SKM-1 (cell line): ENCODE results near the gene SCN9A.
"Not testable (repeated sequence)": the region's sequence is repeated elsewhere in the genome, so short reads cannot be mapped to it uniquely, and the experiment has no call there.

ENCODE experiments used
- DNase-seq: peaks from one replicate; lab custom pipeline; 2025; ENCODE audit not compliant: unreplicated experiment; lab: John Stamatoyannopoulos, UW

SCN9A gene

DNA sequence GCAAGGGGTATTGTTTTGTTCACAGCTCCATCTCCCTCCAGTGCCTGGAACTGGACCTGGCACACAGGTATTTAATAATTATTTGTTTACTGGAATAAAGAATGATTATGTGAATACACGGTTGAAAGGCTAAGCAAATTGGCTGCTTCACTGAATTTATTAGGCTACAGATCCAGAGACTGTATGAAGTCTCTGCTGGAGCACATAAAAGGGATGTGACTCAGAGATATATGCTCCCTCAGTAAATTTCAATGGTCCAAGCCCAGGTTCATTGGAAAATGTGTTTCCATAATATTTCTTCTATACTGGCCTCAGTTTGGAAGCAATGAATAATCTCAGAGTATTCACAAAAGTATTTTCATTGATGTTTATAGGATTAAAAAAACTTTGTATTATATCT is 126.4 kb downstream of the SCN9A start:
- no peak for DNase-seq

DNA sequence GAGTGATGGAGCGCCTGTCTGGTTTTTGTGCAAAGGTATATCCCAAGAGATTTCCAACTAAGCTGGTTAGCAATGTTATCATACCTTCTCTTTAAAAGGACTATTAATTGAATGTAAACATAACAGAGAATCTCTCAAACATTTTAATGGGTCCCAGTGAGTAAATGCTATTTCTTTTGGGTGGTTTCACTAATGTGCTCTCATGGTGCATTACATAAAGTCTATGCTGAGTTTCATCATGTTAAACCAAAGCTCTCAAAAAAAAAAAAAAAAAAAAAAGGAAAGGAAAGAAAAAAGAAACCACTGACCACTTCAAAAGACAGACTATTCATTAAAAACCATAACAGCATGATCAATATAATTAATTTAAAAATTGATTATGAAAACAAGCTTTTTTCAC is 128.8 kb downstream of the SCN9A start:
- no peak for DNase-seq

DNA sequence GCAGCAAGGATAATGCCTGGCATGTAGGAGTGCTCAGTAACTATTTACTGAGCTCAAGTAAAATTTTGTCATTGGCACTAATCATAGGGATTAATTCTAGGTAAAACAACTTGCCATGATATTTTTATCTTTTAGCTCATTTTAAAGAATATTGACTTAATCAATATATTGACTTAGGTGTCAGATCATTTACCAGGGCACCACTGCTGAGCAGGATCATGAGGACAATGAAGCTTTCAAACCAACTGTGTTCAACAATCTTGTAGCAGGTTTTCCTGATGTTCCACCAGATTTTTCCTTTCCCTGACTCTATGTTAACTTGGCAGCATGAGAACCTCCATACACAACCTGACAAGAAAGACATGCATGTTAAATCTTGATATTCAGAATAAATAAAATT is 133.4 kb downstream of the SCN9A start:
- DNase-seq, result no peak

DNA sequence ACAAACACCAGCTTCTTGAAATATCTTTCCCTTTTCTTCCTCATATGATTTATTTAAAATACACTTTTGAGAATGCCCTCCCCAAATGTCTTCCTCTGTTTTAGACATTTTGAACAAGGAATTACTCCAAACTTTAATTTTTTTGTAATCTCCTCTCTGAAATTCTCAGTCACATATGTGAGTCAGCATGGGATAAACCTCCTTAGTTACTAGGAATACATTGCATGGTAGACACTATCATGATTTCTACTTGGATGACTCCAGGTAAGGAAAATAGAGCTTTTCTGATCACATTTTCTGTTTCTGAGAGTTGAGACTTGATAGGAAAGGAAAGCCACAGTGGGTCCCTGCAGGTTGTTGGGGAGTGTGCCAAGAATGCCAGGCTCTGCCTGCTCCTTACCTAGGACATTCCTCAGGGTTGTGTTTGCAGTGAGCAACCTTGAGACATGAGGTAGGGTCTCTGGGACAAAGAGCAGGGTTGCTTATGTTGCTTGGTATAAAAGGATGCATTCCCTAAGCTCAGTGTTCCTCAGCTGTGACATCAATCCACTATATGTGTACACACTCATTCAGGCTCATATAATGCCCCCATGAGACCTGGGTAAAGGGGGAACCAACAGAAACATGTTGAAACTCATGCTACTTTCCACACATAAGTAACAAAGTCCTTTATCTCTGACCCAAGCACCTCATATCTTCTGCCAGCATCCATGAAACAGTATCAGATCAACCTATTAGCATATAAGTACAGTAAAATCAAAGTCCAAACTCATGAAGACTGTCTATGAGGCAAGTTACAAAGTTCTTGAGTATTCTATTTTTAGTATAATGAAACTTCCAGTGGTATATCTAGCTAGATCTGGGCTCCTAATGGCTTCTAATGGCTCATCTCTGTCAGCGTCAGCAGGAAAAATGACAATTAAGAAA is 135.1 kb downstream of the SCN9A start:
- DNase-seq, result no peak

DNA sequence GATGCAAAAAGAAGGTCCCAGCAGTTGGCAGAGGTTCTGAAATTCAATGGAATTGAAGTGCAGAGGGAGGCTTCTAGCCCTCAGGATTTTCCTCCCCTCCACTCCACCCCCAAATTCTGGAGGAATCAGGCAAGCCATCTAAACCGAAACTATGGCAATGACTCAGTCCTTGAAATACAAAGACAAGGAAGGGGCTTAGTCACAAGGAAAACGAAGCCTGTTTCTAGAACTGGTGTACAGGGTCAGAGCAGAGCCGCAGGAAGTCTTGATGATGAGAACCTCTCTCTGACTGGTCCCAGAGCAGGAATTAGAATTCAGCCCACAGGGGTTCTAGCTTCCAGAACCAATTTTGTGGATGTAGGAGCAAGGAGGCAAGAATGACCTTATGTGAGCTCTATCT is 136.2 kb downstream of the SCN9A start:
- no peak for DNase-seq

DNA sequence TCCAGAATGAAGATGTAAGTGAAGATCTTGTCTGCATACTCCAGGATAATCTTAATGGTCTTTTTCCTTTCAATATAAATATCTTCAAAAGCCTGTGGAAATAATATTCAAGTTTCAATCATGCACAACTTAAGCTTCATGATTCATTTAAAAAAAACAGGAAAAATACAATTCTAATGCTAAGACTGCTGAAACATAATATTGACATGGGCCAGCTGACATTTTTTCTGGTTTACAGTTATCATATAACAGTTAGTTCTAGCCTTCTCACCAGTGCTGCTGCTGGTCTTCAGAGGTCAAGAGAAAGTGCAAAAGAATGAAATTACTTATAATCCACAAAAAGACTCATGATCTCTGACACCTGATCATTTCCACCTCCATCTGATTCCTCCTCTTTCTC is 137.6 kb downstream of the SCN9A start:
- DNase-seq, result no peak

DNA sequence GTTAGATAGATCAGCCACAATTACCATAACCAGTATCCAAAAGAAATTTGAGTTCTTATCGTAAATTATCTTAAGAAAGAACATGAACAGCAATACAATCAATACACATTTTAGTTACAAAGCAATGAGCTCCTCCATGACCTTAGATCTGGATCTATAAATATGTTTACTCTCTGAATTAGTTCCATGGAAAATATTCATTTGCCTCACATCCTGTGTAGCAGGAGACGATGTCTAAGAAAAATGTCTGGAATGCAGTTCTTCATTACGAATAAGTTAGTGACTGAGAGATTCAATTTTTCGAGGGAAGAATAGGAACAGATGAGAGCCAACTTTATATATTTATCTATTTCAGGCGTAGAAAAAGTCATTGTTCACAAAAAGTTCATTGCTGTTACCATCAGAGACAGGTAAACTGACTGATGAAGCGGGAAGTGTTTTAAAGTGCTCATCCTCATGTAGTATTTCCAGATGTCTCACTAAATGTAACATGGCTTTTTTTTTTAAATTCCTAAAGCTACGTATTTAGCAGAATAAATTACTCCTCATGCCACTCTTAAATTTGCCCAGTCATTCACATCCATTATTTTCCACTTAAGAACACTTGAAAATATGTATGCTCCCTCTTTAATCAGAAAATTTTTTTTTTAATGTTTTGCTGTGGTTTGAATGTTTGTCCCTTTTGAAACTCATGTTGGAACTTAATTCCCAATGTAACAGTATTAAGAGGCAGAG is 141.5 kb downstream of the SCN9A start:
- DNase-seq, result no peak

DNA sequence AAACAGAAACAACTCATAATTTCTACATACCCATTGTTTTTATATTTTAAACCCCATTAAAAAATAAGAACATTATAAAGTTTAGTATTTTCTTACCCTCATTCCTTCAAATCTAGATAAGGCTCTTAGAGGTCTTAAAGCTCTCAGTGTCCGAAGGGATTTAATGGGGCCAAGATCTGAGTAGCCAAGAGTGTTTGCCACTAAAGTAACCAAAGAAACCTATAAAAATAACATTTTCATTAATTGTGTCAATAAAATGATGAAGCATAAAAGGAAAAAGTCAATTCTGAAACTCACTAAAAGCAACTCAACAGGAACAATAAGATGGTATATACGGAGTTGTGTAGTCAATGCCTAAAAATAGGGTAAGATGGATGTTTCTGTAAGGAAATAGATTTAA is 142.5 kb downstream of the SCN9A start:
- DNase-seq, result no peak

DNA sequence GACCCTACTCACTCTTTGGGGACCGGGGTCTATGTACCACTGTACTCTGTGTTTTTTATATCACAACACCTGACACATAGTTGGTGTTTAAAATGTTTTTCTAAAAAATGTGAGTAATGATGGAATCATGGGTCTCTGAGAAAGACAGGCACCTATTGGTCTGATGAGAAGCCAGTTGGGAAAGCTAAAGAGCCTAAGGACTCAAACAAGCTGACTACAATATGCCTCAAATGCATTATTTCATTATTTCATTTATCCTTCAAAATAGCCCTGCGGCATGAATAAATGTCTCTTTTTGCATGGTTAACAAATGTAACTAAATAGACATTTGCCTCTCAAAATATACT is 145.0 kb downstream of the SCN9A start:
- no peak for DNase-seq

DNA sequence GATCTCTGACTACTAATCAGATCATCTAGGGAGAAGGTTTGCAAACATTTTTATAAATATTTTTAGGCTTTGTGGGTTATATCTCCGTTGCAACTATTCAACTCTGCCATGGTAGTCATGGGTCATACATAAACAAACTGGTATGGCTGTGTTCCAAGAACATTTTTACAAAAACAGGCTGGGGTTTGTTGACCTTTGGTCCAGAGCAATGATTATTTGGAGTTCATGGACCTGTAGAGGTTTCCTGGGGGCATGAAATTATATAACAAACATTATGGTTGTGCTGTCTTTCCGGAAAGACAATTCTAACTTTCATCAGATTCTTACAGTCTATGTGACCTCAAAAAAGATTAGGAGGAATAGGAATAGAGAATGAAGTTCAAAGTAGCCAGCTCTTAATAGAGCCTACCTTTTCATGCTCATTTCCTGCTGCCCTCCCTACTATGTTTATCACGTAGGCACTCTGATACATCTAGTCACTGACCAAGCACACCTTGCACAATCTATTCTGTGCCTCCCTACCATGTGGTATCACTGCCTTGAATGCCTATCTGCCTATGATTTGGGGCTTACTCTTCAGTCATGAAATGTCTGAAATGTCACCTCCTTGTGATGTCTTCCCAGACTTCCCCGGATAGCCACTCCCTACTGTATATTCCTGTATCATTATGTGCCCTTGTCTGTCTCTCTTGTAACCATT is 145.6 kb downstream of the SCN9A start:
- DNase-seq, result no peak

DNA sequence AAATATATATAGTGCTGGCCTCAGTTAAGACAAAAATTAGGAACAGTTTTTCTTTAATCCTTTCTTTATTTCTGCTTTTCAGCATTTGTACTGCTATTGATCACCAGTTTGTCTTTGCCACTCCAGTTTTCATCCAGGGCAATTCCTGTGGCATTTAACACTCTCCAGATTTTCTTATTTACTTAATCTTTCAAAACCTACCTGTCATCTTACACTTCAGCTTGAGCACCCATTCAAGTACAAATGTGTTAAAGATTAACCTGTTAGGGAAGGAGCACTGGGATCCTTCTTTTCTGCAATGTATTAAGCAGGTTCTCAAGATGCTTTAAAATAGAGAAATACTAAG is 146.1 kb downstream of the SCN9A start:
- no peak for DNase-seq

DNA sequence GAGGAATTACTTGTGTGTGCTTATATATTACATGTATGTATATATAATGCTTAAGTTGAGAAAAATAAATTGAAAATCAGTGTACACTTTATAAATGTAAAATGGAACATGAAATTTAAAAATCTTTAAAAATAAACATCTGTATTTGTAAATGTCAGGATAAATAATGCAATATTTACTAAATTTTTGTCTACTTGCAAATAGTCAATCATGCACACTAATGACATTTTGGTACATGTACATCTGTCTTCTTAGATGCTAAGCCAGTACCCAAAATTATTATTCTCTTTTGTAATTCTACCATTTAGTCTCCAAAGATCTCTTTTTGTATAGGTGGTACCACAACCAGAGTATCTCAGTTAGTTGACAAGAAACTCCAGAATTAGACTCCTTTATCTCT is 151.5 kb downstream of the SCN9A start:
- no peak for DNase-seq

DNA sequence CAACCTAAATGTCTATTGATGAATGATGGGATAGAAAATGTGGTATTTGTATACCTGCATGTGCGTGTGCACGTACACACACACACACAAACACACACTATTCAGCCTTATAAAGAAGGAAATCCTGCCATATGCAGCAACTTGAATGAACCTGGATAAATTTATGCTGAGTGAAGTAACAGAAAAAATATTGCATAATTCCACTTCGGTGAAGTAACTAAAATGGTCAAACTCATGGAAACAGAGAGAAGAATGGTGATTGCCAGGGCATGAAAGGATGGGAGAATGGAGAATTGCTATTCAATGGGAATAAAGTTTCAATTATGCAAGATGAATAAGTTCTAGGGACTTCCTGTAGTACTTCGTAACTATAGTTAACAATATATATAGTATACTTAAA is 152.4 kb downstream of the SCN9A start:
- DNase-seq, result no peak

DNA sequence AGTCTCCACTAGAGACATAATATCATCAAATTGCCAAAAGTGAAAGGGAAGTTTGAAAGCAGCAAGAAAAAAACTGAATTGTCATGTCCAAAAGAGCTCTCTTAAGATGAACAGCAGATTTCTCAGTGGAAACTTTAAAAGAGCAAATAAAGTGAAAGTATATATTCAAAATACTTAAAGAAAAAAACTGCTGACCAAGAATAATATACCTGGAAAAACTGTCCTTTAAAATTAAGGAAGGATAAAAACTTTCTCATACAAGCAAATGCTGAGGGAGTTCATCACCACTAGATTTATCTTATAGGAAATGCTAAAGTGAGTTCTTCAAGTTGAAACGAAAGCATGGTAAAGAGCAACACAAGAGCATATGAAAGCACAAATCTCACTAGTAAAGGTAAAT is 164.7 kb downstream of the SCN9A start:
- DNase-seq, result no peak

DNA sequence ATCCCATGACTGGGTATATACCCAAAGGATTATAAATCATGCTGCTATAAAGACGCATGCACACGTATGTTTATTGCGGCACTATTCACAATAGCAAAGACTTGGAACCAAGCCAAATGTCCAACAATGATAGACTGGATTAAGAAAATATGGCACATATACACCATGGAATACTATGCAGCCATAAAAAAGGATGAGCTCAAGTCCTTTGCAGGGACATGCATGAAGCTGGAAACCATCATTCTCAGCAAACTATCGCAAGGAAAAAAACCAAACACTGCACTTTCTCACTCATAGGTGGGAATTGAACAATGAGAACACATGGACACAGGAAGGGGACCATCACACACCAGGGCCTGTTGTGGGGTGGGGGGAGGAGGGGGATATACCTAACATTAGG is 165.8 kb downstream of the SCN9A start:
- DNase-seq, result not testable (repeated sequence)

DNA sequence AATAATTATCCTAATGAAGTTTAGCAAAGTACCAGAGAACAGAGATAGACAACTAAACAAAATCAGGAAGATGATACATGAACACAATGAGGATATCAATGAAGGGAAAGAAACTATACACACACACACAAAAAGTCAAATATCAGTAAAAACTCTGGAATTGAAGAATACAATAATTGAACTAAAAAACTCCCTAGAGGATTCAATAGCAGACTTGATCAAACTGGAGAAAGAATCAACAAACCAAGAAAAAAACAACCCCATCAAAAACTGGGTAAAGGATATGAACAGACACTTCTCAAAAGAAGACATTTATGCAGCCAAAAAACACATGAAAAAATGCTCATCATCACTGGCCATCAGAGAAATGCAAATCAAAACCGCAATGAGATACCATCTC is 166.4 kb downstream of the SCN9A start:
- not testable (repeated sequence) for DNase-seq

DNA sequence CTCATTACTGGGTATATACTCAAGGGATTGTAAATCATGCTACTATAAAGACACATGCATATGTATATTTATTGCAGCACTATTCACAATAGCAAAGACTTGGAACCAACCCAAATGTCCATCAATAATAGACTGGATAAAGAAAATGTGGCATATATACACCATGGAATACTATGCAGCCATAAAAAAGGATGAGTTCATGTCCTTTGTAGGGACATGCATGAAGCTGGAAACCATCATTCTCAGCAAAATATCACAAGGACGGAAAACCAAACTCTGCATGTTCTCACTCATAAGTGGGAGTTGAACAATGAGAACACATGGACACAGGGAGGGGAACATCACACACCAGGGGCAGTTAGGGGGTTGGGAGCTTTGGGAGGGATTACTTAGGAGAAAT is 169.6 kb downstream of the SCN9A start:
- not testable (repeated sequence) for DNase-seq

DNA sequence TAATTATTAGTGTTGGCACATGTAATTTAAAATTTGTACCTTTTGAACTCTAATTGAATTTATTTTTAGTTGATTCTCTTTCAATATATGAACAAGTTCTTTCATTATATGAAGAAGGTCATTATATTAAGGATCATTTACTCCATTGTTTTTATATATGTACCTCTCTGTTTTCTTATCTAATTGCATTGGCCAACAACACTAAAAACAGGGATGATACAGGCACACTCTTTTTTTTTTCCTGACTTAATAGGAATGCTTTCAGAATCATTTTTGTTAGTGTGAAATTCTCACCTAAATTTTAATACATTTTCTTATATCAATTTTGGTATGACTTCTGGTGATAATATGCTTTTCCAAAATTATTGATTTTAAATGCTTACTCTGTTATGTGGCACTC is 173.0 kb downstream of the SCN9A start:
- DNase-seq, result no peak

DNA sequence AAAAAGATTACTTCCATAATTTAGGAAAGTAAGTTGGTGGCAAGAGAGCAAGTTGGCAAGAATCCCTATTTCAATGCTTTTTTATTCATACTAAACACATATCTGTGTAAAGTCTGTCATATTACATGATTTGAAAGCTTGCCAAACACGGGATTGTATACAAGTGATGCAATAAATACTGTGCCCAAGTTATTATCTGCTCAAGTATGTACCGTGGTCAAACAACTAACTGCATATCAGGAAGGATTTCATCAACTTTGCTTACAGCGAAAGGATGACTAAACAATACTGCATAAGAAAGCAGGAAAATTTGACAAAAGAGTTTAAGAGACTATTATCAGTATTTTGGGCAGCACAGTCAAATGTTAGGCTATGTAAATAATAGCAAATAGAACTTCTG is 178.3 kb downstream of the SCN9A start:
- no peak for DNase-seq

DNA sequence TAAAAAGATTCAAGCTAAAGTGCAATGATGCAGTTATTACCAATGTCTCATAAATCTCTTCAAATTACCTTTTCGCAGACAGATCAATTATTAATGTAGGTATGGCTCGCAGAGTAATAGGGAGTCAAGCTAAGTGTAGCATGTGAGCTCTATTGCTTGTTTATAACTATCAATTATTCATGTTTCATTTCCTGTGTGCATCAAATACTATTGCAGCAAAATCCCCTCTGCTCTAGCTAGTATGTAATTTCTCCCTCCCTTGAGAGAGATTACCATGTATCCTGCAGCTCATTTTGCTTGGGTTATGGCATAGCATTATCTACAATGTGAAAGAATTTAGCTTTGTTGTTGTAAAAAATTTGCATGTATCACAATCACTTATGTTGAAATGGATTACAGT is 182.3 kb downstream of the SCN9A start:
- DNase-seq, result no peak

DNA sequence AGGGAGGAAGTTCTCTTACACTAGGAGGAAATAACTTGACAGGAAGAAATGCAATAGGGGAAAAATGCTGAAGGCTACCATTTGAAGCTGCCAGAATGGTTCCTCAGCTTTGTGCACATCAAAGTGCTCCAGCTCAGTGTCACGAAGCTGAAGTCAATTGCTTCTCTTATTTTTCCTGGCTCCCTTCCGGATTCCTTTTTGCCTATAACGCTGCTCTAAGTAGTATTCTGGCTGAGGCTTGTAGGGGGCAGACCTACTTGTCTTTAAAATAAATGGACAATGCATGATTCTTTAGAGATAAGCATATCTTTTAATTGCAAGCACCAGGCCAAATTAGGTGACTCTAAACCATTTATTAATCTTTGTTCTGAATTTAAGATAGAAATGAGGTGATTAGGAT is 187.7 kb downstream of the SCN9A start:
- DNase-seq, result no peak

DNA sequence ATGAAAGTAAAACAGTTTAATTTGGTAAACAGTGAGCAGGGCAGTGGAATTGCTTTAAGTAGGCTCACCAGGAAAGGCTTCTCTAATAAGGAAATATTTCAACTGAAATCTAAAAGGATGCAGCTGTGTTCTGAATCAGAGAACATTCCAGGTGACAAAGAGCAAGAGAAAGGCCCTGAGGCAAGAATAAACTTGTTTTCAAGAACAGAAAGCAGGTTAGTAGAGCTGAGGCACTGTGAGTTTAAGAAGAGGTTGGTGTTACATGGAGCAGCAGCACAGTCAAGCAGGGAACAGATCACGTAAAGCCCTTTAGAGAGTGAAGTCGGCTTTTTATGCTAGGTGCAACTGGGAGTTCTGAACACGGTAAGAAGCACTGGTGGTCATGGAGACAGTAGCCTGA is 191.0 kb downstream of the SCN9A start:
- no peak for DNase-seq
